Left lung (tissue), 10 donors: ENCODE results near the gene LARP4. TPM values are rescaled to one million over a fixed set of nuclear protein-coding genes. Genes with fewer than 3 reads are reported as not detected.

ENCODE experiments used
- ATAC-seq: fragments of 200-7000 bp; cut with Tn5 transposase; one replicate; pipeline ENCODE4 v1.9.1; 2020; ENCODE audit warnings: moderate library complexity
- DNase-seq, 4 donors: peaks; one replicate each; pipeline ENCODE4 v3.0.0-alpha.2; 2013 to 2020
- H3K27ac ChIP-seq, 2 donors: fragments of 200-600 bp; sonication (generic) in 1 of 2; one replicate each; pipeline versions ENCODE4 v1.5.0 to v1.8.0; 2020 to 2021
- H3K27me3 ChIP-seq, 2 donors: fragments of 200-600 bp; sonication (generic) in 1 of 2; one replicate each; pipeline versions ENCODE4 v1.5.0 to v1.8.0; 2020 to 2021
- H3K36me3 ChIP-seq, 2 donors: fragments of 200-600 bp; sonication (generic) in 1 of 2; one replicate each; pipeline versions ENCODE4 v1.5.0 to v1.8.0; 2020 to 2021
- H3K4me1 ChIP-seq, 2 donors: fragments of 200-600 bp; one replicate each; pipeline ENCODE4 v1.8.0; 2021
- H3K4me3 ChIP-seq, 2 donors: fragments of 200-600 bp; sonication (generic) in 1 of 2; one replicate each; pipeline versions ENCODE4 v1.5.0 to v1.8.0; 2020 to 2021; ENCODE audit warnings: mild to moderate bottlenecking in 1 of 2
- H3K9me3 ChIP-seq, 2 donors: fragments of 200-600 bp; sonication (generic) in 1 of 2; one replicate each; pipeline versions ENCODE4 v1.5.0 to v1.8.0; 2020 to 2021
- CTCF ChIP-seq, 2 donors: fragments of 200-600 bp; sonication (generic) in 1 of 2; IDR thresholded peaks; one replicate each; pipeline versions ENCODE4 v1.5.0 to v1.8.0; 2021; ENCODE audit warnings: antibody characterized with exemption in 2 of 2
- intact Hi-C, 2 donors: fragments of 100-400 bp; cut with DNase I; formaldehyde crosslinking; loops; one replicate each; pipeline versions ENCODE4 v1.11.2 to v1.14.2; 2022
- polyA plus RNA-seq, 6 donors: library from polyadenylated mRNA; unstranded; fragments of 120-200 nt; gene quantifications; one replicate each; pipeline ENCODE4 v1.2.1, GENCODE V29; 2013; ENCODE audit not compliant: insufficient read length in 6 of 6
- total RNA-seq, 2 donors: library from RNA; stranded (reverse); fragmentation: NEBNext Ultra II Directional; extraction: Animal tissue kit (Norgen Biotek cat#: 25700); gene quantifications; one replicate each; pipeline ENCODE4 v1.2.1, GENCODE V29; 2021
- donor health status: DM: no; HTN: yes; CAD: no.
- donor health status: DM: no; HTN: no; CAD: no.

Gene LARP4
- total and polyA plus RNA-seq, 8 donors = 27.5 to 65.4 (median 32.0) TPM

- TF ChIP-seq CTCF (IDR thresholded peaks at IDR 0.05) = no peak
- intact Hi-C loops = no loop called here
- no peaks in the 10 kb centered on the region for H3K36me3 ChIP-seq
- no peak for DNase-seq
- peak overlapping the region in 1 of 2 donors; percentile 33 for H3K27ac ChIP-seq
- H3K4me1 ChIP-seq = peaks cover 6 to 43% of the 10 kb centered on the region in 2 donors
- H3K9me3 ChIP-seq = no peaks in the 10 kb centered on the region
- no peak for ATAC-seq
- H3K27me3 ChIP-seq = no peaks in the 10 kb centered on the region
- H3K4me3 ChIP-seq = no peak overlapping the region
Observed at GRCh38 chr12:50524621-50525020, 123.9 kb downstream of the LARP4 start.

- no peak for DNase-seq
- Histone ChIP-seq H3K36me3 (no peaks in the 10 kb centered on the region), H3K27me3 (no peaks in the 10 kb centered on the region), H3K9me3 (no peaks in the 10 kb centered on the region), H3K27ac (no peak overlapping the region), H3K4me1 (peaks cover 4 to 36% of the 10 kb centered on the region in 2 donors), H3K4me3 (no peak overlapping the region)
- TF ChIP-seq CTCF (IDR thresholded peaks at IDR 0.05) = no peak
- intact Hi-C loops = no loop called here
- ATAC-seq = no peak
Observed at GRCh38 chr12:50525422-50525821, 124.7 kb downstream of the LARP4 start.

GRCh38 chr12:50527359-50527726, 126.7 kb downstream of the LARP4 start:
- no peak for TF ChIP-seq CTCF (IDR thresholded peaks at IDR 0.05)
- ATAC-seq (no peak), DNase-seq (no peak)
- H3K4me3 ChIP-seq = no peak overlapping the region
- H3K27ac ChIP-seq = no peak overlapping the region
- no peaks in the 10 kb centered on the region for H3K27me3 ChIP-seq
- H3K36me3 ChIP-seq = no peaks in the 10 kb centered on the region
- no peaks in the 10 kb centered on the region for H3K9me3 ChIP-seq
- intact Hi-C loops = no loop called here
- H3K4me1 ChIP-seq = peaks cover 3 to 39% of the 10 kb centered on the region in 2 donors

- H3K27me3 ChIP-seq = no peaks in the 10 kb centered on the region
- H3K27ac ChIP-seq = no peak overlapping the region
- DNase-seq = no peak
- H3K4me3 ChIP-seq = no peak overlapping the region
- H3K9me3 ChIP-seq = no peaks in the 10 kb centered on the region
- peaks cover 16 to 52% of the 10 kb centered on the region in 2 donors for H3K4me1 ChIP-seq
- H3K36me3 ChIP-seq = no peaks in the 10 kb centered on the region
- no peak for TF ChIP-seq CTCF (IDR thresholded peaks at IDR 0.05)
- no peak for ATAC-seq
- intact Hi-C loops = no loop called here
Observed at GRCh38 chr12:50528800-50529199, 128.1 kb downstream of the LARP4 start.

GRCh38 chr12:50529345-50529744, 128.7 kb downstream of the LARP4 start:
- intact Hi-C loops = no loop called here
- H3K27me3 ChIP-seq = no peaks in the 10 kb centered on the region
- peaks cover 16 to 52% of the 10 kb centered on the region in 2 donors for H3K4me1 ChIP-seq
- no peak overlapping the region for H3K4me3 ChIP-seq
- no peak overlapping the region for H3K27ac ChIP-seq
- H3K36me3 ChIP-seq = no peaks in the 10 kb centered on the region
- no peak for TF ChIP-seq CTCF (IDR thresholded peaks at IDR 0.05)
- ATAC-seq (no peak), DNase-seq (no peak)
- H3K9me3 ChIP-seq = no peaks in the 10 kb centered on the region

Other genes with a start within 250 kb of the LARP4 start
- gene CERS5, start 233.5 kb upstream of the LARP4 start, total RNA-seq = 10 to 100 TPM; 38.1 to 40.1 TPM
- gene CERS5, start 233.5 kb upstream of the LARP4 start, polyA plus RNA-seq = 10 to 100 TPM; 54.9 to 76.4 (median 69.8) TPM
- gene LIMA1, start 117.4 kb upstream of the LARP4 start, total RNA-seq = 10 to 100 TPM; 82.3 to 84.1 TPM
- 10 to 100 TPM; 71.9 to 91.0 (median 80.8) TPM for gene LIMA1, start 117.4 kb upstream of the LARP4 start, polyA plus RNA-seq
- not detected for gene FAM186A, start 4.3 kb upstream of the LARP4 start, total RNA-seq
- under 1 TPM; 0.31 to 0.72 (median 0.39) TPM for gene FAM186A, start 4.3 kb upstream of the LARP4 start, polyA plus RNA-seq
- 10 to 100 TPM; 26.5 to 34.0 TPM for gene DIP2B, start 104.1 kb downstream of the LARP4 start, total RNA-seq
- gene DIP2B, start 104.1 kb downstream of the LARP4 start, polyA plus RNA-seq = 10 to 100 TPM; 33.0 to 38.6 (median 35.3) TPM